Prostate gland (tissue), 2 donors: ENCODE data around the gene ETV5.

ENCODE experiments used
- POLR2A ChIP-seq: fragments of 450-650 bp; IDR thresholded peaks from one replicate; pipeline ENCODE4 v1.6.1; 2016; ENCODE audit warnings: antibody characterized with exemption, mild to moderate bottlenecking
- POLR2AphosphoS5 ChIP-seq: sonication (generic); formaldehyde crosslinking; IDR thresholded peaks from one replicate; pipeline ENCODE4 v1.6.1; 2017; ENCODE audit warnings: antibody characterized with exemption
- TF ChIP-seq, protein P1 (sequence below), 4 experiments: fragments of 200-600 bp in 2 of 4; fragments of 450-650 bp in 2 of 4; sonication (generic) in 2 of 4; IDR thresholded peaks; 1 replicate in 3 of 4; 2 replicates in 1 of 4; pipeline ENCODE4 v1.5.1; 2016 to 2019; ENCODE audit warnings: antibody characterized with exemption in 4 of 4, mild to moderate bottlenecking in 2 of 4, moderate library complexity in 2 of 4

DNA sequence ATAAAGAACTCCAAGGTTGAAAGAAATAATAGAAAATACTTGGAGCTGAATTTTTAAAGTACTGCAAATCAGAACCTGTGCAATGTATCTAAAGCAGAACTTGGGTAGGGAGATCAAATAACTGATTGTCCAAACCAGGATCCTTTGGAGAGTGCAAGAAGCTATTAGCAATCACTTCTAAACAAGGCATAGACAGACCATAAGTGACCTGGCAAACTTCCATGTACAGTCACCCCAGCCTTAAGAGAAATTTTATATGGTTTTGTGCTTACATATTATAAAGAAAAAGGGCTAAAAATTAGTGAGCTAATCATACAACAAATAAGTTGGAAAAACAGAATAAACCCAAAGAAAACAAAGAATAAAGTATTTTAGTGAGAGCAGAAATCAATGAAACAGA, 35.2 kb downstream of the ETV5 start:
- TF ChIP-seq POLR2A (no peak), POLR2AphosphoS5 (no peak)
- TF ChIP-seq, protein P1, sequence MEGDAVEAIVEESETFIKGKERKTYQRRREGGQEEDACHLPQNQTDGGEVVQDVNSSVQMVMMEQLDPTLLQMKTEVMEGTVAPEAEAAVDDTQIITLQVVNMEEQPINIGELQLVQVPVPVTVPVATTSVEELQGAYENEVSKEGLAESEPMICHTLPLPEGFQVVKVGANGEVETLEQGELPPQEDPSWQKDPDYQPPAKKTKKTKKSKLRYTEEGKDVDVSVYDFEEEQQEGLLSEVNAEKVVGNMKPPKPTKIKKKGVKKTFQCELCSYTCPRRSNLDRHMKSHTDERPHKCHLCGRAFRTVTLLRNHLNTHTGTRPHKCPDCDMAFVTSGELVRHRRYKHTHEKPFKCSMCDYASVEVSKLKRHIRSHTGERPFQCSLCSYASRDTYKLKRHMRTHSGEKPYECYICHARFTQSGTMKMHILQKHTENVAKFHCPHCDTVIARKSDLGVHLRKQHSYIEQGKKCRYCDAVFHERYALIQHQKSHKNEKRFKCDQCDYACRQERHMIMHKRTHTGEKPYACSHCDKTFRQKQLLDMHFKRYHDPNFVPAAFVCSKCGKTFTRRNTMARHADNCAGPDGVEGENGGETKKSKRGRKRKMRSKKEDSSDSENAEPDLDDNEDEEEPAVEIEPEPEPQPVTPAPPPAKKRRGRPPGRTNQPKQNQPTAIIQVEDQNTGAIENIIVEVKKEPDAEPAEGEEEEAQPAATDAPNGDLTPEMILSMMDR (IDR thresholded peaks at IDR 0.05) = no peak
